RKO (cell line): ENCODE measurements around the gene KLRF2.

Experiments used
- DNase-seq: peaks from one replicate; pipeline ENCODE4 v3.0.0-alpha.2; 2016; ENCODE audit warnings: low spot score

KLRF2 gene

DNA sequence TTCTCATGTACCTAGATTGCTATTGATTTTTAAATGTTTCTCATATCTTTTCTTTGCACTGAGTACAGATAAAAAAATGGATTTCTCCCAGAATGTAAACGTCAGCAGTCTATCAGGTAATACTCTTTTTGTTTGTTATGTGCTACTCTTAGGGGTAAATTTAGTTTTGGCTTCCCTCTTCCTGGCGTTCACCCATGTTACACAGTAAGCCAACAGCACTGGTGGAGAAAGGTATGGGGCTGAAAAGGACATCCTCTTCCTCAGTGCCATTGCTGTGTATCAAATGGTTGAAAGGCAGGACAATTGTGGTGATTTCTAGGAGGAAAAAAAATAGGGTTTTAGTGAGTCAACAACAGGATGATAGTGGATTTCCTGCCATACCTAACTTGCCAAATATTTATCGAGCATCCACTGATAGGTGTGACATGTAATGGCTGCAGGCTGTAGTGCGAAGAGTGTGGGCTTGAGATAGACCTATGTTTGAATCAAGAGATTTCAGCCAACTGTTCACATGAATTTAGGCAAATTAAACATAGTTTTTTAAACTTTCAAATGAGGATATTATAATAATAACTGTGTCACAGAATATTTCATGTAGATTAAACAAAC lies 7.5 kb downstream of the KLRF2 start:
- no peak for DNase-seq

DNA sequence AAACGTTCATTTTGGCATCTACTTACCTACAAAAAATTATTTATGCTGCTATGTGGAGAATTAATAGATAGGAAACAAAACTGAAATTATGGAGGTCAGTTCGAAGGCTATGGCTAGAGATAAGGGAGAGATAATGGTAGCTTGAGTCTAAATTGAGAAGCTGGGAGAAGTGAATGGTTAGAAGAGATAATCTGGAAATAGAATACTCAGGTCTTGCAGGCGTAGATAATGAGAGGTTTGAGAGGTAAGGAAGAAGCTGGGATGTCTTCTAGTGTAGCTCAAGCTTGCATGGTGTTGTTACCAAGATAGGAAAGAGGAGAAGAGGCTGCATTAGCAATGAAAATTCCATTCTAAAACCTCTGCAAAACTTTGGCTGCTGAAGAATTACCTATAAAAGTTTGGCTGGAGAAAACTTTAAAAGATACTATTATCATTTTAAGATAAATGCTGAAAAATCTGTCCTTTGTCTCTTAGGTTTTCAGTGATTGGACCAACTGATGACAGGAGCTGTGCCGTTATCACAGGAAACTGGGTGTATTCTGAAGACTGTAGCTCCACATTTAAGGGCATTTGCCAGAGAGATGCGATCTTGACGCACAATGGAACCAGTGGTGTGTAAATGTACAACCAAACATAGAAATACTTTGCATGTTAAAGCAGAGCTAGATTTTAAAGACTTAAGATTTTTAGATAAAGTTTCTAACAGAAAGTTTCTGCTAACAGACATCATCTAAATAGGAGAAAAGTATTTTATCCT lies 14.1 kb downstream of the KLRF2 start:
- no peak for DNase-seq

DNA sequence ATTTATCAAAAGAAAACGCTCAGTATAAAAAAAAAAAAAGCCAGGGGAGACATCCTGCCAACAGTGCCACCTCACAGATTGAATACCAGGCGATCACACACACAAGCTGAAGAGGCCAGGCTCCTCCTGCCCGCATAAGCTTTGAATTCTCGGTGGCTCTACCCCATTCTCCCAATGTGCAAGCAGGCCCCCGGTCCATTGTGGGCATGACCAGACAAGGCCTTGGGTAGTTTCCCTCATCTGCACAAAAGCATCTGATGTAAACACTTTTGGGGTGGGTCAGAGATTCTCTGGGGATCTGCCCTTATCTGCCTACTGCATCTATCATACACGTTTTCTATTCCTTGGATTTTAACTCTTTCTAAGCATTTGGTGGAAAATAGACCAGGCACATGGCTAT lies 16.2 kb downstream of the KLRF2 start:
- no peak for DNase-seq

DNA sequence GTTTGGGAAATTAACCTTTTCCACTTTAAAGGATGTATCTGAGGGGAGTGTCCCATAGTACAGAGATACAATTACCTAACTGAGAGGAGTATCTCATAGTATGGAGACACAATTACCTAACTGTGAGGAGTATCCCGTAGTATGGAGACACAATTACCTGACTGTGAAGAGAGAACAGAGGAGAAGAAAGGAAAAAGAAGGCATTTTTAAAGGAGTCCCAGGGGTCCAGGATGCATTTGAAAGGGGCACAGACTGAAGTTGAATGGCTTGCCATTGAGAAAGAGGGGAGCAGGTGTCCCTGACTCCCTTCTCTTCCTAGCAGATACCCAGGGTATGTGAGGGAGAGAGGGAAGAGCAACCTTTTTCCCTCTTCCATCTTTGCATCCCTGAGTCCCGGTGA lies 17.9 kb downstream of the KLRF2 start:
- no peak for DNase-seq

DNA sequence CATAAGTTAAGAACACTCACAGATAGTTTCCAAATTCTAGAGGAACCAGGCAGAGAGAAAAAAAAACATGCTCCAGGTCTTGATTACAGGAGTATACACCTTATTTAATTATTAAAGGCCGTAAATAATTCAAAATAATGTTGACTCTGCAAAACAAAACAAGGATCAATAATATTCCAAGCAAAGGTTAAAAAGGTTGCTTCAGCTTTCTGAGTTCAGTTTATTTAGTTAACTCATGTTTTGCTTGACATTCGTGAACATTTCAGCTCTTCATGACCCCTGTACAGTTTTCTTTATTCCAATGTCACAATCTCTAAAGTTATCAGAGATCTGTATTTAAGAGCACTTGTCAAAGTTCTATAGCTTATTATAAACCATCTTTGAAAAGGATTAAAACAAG lies 19.6 kb downstream of the KLRF2 start:
- no peak for DNase-seq

DNA sequence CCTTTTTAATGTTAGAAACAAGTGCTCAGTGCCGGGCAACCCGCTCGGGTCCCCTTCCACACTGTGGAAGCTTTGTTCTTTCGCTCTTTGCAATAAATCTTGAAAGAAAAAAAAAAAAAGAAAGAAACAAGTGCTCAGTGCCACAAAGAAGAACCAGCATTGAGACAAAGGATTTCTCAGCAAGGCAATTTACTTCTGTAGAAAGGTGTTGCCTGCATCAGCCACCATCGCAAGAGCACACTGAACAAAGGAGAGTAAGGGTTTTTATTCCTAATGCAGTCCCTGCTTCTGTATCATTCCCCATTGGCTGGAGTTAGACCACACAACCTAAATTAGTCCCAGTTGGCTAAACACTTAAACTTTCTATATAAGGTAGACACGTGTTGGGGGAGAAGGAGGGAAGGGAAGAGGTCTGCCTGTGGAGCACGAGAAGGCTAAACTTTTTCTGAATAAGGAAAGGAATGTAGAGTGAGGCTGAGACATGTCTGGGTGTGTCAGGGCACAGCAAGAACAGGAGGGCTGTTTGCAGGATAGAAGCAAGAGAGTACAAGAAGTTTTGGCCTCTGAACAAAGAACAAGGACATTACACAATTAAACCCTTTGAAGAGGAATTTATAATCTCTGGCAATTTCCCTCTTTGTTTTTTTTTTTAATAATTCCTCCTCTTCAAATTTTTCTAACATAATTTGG lies 21.4 kb downstream of the KLRF2 start:
- no peak for DNase-seq

DNA sequence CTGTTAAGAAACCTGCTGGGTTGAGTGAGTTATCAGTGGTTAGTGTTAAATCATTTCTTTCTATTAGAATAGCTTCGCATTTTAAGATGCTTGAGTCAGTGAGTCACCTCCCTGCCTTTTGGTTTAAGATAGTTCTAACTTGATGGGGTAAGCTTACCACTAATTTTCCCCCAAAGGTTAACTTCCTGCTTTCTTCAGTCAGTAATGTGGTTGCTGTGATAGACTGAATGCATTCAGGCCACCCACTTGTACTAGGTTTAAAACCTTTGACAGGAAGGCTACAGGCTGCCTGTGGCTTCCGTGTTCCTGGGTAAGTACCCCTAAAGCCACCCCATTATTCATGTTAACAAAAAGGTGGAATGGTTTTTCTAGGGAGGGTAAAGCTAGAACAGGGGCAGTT lies 25.6 kb downstream of the KLRF2 start:
- no peak for DNase-seq

DNA sequence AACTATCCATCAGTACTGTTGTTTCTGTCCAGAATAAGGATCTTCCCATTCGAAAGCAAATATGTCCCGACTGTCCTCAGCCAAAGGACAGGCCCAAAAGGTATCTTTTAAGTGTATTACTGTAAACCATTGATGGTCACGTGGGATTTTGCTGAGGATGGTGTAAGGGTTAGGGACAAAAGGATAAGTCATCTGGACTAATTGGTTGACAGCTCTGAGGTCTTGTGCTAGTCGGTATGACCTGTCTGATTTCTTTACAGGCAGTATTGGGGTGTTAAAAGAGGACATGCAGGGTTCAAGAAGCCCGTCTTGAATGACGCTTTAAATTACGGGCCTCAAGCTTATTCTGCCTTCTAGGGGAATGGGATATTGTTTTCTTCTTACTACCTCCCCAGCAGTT lies 26.5 kb downstream of the KLRF2 start:
- DNase-seq: no peak

DNA sequence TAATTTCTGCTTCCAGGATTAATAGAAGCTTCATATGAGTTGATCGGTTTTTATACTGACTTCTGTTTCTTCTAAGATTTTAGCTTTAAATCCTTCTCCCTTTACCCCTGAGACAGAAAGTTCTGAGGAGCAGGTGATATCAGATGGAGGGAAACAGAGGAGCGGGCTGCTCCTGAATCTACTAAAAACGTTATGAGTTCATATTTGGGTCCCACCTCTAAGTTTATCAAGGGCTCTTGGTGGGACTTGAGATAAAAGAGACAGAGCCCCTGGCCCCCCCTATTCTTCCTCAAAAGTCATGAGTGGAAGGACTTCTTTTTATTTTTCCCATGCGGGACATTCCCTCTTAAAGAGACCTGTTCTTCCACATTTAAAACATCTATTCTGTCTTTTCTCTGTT lies 27.1 kb downstream of the KLRF2 start:
- DNase-seq: no peak

DNA sequence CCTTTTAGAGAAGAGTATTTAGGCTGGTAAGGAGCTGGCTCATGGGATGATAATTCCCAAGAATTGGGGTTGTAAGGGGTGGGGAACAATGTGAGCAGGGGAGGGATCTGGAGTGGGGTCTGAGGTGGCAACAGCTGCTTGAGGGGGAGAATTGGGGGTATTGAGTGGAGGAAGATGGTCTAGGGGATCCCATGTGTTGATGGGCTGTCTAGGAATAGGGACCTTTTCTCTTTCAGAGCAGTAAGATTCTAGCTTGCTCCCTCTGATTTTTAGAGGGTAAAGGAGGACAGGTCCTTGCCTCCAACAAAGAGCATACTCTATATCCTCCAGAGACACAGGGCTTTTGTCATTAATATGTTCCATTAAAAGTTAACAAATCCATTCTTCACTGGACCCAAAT lies 28.4 kb downstream of the KLRF2 start:
- DNase-seq: no peak

DNA sequence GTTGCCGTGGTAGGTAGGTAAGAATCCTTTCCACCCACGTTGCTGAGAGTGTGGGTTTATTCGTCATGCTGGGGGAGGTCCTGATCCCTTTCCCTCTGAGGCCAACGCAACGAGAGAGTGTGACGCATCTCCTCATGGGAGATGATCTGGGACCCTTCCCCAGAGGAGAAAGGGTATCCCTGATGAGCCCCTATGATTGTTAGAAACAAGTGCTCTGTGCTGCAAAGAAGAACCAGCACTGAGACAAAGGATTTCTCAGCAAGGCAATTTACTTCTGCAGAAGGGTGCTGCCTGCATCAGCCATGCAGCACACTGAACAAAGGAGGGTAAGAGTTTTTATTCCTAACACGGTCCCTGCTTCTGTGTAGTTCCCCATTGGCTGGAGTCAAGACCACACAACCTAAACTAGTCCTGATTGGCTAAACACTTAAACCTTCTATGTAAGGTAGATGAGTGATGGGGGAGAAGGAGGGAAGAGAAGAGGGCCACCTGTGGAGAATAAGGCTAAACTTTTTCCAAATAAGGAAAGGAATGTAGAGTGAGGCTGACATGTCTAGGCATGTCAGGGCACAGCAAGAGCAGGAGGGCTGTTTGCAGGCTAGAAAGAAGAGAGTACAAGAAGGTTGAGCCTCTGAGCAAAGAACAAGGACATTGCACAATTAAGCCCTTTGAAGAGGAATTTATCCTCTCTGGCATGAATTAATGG lies 29.6 kb downstream of the KLRF2 start:
- DNase-seq: no peak

DNA sequence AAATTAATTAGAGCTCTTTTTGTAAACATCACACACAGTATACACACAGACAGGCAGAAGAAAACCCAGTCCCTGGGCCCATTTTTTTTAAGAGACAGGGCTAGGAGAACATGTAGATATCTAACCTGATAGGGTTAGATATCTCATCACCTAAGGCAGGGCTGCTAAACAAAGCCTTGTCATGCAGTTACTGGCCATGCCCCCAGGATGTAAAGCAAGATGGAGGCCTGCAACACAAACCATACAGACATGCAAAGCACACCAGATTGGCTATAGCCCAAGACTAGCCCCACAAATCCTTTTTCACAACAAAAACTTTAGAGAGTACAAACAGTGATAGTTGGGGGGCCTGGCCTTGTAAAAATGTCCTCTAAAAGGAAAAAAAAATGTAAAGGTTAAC lies 30.4 kb downstream of the KLRF2 start:
- DNase-seq: no peak

DNA sequence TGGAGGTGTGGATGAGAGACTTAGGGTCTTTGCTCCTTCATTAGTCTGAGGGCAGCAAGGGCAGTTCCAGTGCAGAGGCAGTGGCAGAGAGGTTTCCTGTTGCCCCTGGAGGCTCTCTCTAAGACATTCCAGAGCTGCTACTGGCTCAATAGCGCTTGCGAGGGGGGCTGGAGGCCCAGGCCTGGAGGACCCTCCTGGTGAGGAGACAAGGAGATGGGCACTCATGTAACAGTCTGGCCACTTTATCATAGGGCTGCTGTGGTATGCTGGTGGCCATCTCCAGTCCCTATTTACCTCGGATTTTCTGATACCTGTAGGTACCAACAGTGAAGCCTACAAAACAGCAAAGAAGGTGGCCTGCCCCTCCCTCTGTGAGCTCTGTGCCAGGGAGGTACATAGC lies 38.2 kb downstream of the KLRF2 start:
- no peak for DNase-seq

DNA sequence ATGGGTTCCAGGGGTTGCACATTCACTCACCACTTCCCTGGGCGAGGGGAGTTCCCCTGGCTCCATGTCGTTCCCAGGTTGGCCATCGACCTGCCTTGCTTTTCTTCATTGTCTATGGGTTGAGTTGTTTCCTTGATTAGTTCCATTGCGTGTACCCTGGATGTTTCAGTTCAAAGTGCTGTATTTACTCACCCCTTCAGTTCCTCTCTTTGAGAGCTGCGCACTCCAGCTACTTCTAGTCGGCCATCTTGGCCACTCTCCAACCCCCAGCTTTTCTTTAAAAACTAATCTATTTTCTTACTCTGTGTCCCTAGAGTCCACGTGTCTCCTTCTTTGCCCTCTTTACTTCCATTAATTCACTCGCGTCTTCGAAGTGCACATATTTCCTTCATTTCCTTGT lies 39.2 kb downstream of the KLRF2 start:
- no peak for DNase-seq

DNA sequence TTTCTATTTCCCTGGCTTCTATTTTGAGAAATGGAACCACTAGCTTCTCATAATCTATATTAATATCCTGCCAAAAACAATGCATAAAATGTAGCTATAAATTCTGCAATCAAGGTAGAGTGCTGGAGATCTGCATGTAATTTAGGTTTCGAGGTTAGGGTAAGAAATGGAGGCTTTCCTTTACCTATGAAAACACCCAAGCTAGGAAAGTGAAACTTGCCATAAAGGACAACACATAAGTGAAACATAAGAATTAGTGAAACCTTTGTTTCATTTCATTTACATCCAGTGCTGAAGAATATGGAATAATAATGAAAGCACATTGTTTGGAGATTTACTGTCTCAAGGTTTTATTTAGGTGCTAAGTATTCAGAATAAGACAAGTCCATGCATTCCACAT lies 41.1 kb downstream of the KLRF2 start:
- no peak for DNase-seq

DNA sequence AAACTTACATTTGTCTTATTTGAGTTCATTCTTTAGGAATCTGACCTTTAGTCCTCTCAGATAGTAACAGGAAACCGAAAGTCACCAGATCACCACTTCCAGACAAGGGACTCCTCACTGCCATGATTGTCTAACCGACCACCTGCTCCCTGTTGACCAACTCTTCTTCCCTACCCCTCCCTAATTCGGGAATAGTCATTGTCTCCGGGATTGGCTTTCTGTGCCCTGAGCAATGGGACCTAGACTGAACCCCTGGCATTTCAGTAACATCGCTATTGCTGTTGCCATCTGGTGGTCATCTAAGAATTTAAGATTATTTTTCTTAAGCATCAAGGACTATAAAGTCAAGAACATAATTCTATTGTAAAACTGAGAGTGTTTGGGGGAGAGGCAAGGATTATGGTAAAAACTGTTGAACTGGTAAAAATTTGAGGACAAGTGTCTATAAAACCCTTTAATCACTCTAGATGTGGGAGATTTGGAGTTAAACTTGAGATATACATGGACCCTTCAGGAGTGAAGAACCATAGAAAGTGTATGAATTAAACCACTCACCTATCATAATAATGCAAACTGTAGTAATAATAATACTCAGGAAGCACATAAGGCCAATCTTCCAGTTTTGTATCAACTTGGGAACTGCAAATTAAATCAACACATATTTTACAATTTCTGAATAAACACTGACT lies 44.6 kb downstream of the KLRF2 start:
- peak; percentile 65 for DNase-seq

DNA sequence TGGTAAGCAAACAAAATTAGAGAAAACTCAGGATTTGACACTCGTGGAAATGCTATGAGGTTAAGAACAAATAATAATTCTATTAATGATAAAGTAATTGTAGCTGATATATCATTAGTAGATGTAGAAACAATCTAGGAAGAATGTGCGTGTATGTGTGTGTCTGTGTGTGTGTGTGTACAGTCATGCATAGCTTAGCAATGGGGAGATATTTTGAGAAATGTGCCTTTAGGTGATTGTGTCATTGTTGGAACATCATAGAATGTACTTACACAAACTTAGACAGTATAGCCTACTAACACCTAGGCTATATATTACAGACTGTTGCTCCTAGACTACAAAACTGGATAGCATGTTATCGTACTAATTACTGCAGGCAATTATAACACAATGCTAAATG lies 45.6 kb downstream of the KLRF2 start:
- DNase-seq: no peak

DNA sequence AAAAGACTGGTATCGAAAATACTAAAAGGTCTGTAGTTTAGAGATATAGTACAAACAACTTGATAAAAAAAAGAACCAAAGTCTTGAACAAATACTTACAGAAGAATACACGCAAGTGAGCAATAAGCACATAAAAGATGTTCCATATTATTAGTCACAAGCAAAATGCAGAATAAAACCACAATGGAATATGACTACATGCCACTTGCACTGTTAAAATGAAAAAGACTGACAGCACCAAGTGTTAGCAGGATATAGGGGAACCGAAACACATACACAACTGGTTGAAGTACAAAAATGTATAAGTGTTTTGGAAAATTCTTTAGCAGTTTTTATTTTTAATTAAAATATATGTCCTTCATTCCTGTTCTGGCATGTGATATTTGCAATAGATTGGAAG lies 47.3 kb downstream of the KLRF2 start:
- DNase-seq: no peak

DNA sequence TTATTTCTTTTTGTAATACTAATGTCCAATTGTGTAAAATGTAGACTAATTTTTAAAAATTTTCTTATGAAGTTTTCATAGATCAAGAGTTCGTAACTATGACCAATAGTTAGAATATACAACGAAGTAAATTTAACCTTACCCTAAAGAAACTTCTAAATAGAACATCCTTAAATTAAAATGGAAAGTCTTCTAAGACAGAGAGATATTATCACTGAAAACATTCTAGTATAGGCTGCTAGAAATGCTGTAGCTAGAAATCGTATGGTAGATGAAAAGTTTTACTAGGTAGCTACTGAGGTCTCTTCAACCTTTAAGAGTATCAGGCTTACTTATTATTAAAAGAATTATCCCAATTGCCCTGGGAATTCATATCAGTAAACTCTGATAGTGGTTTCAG lies 50.0 kb downstream of the KLRF2 start:
- no peak for DNase-seq

DNA sequence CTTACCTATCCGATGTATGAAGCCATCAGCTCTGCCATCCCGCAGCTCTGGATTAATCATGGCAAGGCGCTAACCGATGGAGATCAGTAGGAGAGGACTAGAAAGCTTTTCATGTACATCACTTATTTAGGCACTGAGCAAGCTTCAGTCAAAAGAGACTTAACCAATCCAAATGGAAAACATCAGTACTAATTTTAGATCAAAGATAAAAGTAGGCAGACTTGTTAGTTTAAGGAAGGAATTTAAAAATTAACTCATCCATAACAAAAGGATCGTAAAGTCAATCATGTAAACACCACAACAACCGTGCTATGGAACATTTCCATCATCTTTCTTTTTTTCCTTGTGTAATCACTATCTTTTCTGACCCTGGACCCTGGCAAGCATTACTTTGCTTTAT lies 51.0 kb downstream of the KLRF2 start, which contains the start of gene CLEC2A:
Gene CLEC2A, minus strand, starts transcription at position 101 of the 400 bp plus-strand sequence. Its CDS starts 41 bp downstream, at position 60.
- no peak for DNase-seq

DNA sequence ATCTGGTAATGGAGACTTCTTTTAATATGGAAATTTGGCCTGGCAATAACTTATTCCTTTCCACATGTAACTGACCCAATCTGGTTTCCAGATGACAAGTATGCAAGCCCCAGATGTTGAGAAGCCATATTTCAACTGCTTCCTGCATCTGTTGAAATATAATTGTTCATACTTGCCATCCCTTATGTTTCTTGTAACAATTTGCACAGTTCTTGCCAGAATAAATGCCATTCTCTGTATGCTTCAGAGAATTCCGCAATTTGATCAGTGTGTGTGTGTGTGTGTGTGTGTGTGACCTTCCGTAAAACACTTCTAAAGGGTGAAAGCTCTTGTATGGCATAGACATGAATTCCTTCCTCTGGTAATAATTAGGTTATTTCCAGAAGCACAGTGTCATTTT lies 52.7 kb downstream of the KLRF2 start:
- no peak for DNase-seq

DNA sequence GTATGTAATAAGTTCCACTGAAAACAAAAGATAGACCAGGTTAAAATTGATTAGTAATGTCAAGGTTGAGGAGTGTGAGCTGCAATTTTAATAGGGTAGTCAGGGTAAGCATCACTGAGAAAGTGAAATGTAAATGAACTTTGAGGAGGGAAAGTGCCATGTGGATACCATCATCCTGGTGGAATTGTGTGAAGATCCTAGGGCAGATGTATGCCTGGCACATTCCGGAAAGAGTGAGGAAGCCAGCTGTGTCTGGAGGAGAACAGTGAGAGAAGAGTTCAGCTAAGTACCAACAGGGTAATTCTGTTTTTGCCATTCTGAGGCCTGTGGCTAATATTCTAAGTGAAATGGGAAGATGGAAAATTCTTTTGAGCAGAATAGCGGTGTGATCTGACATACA lies 53.7 kb downstream of the KLRF2 start:
- no peak for DNase-seq
